ENCODE results near the gene PRR12.

- TF ChIP-seq CTCF (IDR thresholded peaks at IDR 0.05; ENCODE audit: low read length) (no peak), EZH2 (IDR thresholded peaks at IDR 0.05; ENCODE audit: borderline replicate concordance, low read length) (no peak)
These were observed 6.7 kb downstream of the PRR12 start for GRCh38 chr19:49597703-49597974.
